NCI-H82 treated with DMSO at 0.1 percent for 48 hours (cell line): ENCODE data around the gene DNAH1.
"Not testable (repeated sequence)": the region's sequence is repeated elsewhere in the genome, so short reads cannot be mapped to it uniquely, and the experiment has no call there.

Experiments
- DNase-seq: peaks from one replicate; lab custom pipeline; 2025; ENCODE audit not compliant: unreplicated experiment; lab: John Stamatoyannopoulos, UW

The DNAH1 gene

DNA sequence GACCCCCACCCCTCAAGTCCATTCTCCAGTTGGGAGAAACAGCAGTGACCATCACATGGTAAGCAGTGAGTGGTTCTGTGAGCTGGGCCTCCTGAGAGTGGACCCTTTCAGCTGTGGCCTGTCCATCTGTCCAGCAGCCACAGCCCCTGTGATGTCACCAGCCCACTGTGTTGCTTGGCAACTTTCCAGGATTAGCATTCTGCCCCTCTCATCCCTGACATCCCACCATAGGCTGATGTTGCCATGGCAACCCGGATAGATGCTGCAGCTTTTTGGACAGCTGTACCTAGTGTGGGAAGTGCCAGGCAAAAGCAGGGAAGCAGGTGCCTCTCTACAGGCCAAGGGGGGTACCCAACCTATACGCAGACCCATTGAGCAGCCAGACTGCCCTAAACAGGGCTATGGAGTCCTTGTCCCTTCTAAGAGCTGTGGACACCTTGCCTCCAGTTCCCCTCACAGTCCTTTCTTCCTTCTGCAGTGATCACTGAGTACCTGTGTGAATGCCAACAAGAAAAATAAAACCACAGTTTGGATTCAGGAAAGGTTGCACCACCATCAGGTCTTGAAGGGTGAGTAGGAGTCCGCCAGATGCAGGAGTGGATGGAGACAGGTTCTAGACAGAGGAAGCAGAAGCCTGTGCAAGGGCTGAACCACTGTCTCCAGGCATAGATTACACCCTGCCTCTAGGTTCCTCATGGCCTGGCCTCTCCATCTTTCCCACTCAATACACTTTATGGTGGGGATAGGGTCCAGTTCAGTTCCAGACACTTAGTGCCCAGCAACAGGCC is at the start of gene DNAH1:
Gene DNAH1 (plus strand): TSS at position 343 of the 788 bp plus-strand sequence. CDS start 6,124 bp downstream, outside the sequence.
- no peak for DNase-seq

DNA sequence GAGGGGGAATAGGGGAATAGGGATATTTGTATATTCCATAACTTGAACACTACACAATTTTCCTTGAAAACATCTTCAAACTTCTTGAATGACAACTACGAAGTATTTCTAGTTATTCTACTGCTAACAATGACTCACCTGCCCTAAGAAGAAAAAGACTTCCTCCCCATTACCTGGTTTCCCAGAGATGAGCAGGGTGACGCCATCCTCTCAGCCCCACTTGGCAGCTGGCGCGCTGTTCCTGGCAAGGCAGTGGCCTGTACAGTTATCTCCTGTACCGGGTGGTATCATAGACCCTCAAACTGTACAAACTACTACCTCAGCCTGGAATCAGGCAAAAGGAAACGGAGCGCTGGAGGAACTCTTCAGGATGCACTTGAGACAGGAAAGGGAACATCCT is 48.1 kb upstream of the DNAH1 start:
- no peak for DNase-seq

DNA sequence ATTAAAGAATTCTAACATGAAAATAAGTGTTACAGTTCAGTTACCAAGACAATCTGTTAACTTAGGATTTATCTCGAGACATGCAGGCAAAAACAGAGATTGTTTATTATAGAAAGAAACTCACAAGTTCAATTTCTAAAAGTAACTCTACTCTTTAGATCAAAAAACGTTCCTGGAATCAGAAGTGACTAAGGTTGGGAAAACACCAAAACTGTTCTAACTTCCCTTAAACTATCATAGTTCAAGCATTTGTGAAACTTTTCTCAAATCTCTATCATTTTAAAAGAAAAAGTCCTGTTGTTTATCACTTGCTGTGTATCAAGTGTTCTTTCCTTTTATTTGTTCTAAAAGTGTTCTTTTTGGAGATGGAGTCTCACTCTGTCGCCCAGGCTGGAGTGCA is 46.3 kb upstream of the DNAH1 start:
- no peak for DNase-seq

DNA sequence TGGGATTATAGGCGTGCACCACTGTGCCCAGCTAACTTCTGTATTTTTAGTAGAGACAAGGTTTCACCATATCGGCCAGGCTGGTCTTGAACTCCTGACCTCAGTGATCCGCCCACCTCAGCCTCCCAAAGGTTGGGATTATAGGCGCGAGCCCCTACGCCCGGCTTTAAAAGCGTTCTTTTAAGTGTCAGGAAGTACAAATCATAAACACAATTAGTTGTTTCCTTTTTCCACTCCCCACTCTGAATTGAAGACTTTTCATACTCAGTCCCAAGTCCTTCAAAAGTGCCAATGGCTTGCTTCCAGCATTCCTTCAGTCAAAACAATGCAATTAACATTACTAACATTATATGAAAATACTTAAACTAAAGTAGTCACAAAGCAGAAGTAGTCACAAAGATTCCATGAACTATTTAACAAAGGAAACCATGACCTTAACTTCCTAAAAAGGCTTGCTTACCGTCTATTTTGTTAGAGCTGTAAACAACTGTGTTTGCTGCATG is 45.8 kb upstream of the DNAH1 start:
- no peak for DNase-seq

DNA sequence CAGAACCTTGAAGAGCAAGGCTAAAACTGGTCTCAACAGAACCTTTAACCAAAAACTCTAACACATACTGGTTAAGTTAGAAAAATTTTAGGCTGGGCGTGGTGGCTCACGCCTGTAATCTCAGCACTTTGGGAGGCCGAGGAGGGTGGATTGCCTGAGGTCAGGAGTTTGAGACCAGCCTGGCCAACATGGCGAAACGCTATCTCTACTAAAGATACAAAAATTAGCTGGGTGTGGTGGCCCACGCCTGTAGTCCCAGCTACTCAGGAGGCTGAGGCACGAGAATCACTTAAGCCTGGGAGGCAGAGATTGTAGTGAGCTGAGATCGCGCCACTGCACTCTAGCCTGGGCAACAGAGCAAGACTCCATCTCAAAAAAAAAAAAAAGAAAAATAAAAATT is 43.9 kb upstream of the DNAH1 start:
- DNase-seq, result not testable (repeated sequence)

DNA sequence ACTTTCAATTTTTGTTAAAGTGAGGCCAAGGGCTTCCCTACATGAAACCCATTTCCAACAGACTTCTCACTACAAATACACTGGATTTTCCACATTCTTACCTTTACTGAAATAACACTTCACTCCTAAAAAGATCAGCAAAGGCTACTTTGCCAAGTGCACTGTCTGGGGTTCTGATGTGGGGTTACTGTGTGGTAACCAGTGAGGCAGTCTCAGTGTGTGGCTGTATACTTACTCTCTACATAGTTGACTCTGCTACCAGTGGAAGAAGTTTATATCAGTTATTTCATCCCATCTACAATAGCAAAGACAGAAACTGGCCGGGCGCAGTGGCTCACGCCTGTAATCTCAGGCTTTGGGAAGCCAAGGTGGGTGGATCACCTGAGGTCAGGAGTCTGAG is 43.3 kb upstream of the DNAH1 start:
- DNase-seq, result no peak

DNA sequence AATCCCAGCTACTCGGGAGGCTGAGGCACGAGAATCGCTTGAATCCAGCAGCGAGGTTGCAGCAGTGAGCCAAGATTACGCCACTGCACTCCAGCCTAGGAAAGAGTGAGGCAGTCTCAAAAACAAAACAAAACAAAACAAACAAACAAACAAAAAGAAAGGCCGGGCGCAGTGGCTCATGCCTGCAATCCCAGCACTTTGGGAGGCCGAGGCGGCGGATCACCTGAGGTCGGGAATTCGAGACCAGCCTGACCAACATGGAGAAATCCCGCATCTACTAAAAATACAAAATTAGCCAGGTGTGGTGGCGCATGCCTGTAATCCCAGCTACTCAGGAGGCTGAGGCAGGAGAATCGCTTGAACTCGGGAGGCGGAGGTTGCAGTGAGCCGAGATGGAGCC is 41.3 kb upstream of the DNAH1 start:
- not testable (repeated sequence) for DNase-seq

DNA sequence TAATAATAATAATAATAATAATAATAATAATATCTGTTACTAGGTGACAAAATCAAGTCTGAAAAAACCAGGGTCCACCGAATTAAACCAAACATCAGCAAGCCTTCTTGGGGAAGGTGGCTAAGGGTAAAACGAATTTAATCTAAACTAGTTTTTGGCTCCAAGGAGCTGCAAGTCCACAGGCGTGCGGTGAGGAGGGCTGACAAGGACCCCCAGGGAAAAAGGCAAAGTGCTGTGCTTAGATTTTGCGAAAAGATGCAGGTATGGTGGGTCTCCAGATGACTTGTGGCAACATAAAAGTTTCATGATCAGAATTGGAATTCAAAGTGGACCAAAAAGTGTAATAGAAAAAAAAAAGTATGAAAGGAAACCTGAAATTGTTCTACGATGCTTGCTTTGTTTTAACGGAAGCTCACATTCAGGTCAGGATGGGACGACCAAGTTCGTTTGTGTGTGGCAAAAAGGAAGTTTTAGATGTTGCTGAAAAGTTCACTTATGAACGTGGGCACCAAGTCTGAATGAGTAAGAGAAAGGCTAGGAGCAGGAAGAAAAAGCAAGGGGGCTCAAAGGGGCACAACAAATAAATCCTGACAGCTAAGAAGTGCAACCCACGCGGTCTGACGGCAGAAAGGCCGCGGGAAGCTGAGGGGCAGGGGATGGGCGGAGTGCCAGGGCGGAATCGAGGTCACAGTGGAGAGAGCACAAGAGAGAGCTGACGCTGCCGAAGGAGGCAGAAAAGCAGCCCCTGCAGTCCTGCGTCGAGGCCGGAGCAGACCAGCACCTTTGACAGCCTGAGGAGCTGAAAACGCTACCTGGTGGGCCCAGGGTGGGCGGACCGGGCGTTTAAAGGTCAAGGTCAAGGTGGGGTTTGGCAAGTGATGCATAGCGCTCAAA is 38.8 kb upstream of the DNAH1 start:
- DNase-seq, result peak; percentile 9

DNA sequence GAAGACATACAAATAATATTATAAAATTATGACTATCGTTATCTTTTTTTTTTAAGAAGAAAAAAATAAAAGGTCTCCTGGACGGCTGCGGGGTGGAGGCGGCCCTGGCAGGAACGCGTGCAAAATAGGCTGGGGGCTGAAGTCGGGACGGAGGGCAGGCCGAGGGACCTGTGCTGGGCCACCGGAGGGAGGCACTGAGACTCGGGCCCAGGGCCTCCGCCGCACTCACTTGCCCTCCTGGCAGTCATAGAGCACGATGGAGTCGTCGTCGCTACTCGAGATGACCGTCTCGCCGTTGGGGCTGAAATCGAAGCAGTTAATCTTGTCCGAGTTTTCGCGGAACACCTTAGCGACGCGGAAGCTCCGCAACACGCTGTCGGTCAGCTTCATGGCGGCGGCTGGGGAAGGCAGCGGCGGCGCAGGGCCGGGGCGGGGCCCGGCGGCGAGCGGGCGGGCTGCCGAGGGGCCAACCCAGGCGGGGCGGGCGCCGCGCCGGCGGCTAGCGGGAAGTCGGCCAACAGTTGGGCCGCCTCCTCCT is 38.1 kb upstream of the DNAH1 start:
- no peak for DNase-seq

DNA sequence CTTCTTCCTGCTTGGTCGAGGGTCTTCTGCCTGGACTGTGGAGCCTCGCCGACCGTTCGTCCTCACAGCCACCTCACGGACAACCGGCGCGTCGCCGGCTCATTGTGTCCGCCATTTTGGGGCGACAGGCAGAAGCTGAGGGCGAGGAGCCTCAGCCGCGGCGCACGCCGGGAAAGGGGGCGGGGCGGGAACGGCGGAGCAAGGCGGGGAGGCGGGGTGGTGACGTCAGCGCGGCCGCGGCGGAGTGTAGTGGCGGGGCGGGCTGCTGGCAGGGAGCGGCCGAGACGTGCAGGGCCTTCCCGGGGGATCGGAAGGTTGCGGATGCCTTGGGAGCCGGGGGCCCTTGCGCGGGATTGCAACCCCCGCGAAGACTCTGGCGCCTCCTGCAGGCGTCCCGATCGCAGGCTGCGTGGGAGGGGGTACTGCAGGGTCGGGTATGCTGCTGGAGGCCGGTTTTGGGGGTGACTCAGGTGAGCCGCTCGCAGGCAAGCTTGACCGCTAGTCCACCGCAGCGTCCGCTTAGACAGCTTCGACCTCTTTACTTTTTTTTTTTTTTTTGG is 37.5 kb upstream of the DNAH1 start, which contains the start of gene WDR82:
Gene WDR82 (minus strand): TSS at position 140 of the 560 bp plus-strand sequence. CDS start 288 bp downstream, outside the sequence.
- peak; percentile 58 for DNase-seq

DNA sequence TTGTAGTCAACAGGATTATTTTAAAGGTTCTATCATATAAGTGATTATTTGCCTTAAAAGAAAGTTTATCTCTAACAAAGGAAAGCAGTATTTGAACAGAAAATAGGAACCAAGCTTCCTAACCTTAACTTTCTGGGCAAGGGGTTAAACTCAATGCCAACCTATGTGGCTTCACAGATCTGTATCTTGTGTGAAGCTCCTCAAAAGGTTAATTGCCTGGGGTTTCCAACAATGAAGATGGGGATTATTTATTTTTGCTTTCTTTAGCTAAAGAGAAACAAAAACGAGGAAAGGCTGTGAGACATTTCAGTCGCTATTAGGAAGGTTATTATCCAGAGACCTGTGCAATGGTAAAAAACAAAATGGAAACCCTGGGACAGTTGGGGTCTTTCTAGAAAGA is 36.5 kb upstream of the DNAH1 start:
- no peak for DNase-seq

DNA sequence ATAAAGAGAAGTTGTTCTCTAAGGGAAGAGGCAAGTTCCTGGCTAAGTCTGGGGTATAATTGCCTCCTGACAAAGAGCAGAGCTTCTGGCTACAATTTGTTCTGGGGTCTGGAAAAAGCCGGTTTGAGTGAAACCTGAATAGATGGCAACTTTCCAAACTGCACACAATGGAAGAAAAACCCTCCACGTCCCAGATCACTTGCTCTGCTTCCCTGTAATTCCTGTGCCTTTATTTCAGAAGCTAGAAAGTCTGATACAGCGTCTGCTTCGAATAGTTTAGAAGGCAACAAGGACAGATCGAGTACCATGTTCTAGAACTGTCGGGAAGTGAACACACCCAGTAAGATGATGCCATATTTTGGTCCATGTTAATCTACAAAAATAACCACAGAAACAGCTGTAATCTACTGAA is 36.1 kb upstream of the DNAH1 start:
- DNase-seq, result no peak

DNA sequence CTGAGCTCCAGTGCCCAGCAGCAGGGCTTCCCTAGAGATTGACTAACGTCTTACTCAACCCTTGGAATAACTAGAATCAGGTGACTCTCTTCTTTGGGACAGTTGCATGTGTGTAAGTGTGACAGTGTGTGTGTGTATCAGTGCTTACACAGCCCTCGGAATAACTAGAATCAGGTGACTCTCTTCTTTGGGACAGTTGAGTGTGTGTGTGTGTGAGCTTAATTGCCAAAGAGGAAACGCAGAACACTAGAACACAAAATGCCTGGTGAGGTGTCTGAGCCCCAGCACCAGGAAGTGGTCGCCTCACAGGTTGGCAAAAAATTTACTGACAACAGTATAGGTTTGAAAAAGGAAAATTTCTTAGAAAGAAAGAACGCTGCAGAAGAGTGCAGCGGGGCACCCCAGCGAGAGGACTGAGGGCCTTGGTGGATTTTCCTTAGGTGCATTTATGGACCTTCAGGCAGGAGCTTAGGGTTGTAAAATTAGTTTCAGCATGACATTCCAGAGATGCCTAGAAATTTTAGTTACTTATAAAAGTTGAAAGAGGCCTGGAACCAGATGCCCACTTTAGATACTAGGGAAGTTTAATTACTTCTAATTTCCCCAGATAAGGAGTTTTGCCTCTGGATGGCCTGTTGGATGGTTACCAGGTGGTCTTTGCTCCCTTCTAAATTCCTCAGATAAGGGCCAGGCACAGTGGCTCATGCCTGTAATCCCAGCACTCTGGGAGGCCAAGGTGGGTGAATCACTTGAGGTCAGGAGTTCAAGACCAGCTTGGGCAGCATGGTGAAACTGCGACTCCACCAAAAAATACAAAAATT is 33.9 kb upstream of the DNAH1 start:
- no peak for DNase-seq

DNA sequence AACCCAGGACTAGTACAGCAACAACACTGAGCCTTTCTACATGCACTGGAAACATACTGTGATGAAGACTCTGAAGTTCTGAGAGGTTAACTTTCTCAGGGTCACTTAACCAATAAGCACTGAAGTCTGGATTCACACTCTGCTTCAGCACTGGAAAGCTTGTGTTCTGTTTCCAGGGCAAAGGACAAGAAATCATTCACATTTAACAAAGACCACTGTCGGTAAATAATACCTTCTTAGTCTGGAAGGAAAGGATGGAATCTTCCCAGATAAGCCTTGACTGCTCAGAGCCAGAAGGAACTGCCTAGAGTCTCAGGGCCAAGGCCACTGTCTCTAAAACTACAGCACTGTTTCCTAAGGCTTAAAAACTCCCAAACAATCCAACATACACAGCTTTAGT is 32.8 kb upstream of the DNAH1 start:
- DNase-seq, result no peak

DNA sequence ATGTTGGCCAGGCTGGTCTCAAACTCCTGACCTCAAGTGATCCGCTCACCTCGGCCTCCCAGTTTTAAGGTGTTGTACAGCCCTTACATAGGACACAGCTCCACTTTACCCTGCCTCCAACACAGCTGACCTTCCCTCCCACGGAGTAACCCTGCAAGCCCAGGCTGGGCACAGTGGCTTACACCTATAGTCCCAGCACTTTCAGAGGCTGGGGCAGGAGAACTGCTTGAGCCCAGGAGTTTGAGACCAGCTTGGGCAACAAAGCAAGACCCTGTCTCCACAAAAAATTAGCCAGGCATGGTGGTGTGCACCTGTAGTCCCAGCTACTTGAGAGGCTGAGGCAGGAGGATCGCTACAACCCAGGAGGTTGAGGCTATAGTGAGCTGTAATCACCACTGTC is 32.1 kb upstream of the DNAH1 start:
- DNase-seq, result not testable (repeated sequence)

DNA sequence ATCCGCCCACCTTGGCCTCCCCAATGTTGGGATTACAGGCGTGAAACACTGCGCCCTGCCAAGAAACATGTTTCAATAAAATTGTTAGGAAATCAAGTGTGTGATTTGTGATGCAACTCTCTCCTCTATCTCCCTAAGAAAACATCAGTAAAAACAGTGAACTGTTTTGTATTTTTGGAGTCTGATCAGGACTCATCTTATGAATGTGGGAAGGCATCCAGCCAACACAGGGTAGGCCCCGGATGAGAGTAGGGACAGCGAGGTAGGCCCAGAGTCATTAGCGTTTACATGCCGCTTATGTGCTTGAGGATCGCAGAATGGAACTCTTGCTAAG is 29.4 kb upstream of the DNAH1 start:
- no peak for DNase-seq

DNA sequence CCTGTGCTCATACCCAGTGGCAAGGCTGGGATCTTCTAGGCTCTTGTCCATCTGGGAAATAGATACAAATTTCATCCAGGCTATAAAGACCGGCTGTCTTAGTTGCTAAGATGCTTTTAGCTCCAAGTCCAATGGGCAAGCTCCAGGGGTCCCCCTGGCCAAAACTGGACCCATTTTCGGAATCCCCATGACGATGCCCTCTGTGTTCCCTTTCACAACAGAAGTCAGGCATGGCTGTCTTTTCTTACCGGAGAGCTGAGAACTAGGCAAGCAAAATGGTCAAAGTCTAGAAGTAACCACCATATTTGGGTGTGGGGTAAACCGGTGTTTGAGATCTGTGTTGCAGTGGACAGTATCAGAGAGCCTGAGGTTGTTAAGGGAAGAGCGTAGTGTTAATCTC is 27.4 kb upstream of the DNAH1 start:
- no peak for DNase-seq

DNA sequence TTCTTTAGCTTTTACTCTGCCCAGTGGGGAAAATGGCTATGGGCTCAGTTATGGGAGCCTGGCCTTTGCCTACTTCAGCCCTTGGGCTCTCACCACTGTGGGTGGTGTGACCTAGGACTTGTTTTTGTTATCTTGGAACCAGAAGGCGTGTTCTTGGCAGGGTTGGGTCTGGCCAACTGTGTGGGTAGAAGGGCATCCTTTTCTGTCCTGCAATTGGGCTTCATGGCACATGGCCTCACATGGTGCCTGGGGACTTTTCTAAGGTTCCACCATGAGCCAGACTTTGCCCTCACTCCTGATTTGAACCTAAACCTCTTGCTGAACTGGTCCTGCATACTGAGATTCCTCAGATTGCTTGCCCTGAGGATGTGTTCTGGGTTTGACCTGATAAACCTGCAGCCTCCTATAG is 26.8 kb upstream of the DNAH1 start:
- DNase-seq, result no peak

DNA sequence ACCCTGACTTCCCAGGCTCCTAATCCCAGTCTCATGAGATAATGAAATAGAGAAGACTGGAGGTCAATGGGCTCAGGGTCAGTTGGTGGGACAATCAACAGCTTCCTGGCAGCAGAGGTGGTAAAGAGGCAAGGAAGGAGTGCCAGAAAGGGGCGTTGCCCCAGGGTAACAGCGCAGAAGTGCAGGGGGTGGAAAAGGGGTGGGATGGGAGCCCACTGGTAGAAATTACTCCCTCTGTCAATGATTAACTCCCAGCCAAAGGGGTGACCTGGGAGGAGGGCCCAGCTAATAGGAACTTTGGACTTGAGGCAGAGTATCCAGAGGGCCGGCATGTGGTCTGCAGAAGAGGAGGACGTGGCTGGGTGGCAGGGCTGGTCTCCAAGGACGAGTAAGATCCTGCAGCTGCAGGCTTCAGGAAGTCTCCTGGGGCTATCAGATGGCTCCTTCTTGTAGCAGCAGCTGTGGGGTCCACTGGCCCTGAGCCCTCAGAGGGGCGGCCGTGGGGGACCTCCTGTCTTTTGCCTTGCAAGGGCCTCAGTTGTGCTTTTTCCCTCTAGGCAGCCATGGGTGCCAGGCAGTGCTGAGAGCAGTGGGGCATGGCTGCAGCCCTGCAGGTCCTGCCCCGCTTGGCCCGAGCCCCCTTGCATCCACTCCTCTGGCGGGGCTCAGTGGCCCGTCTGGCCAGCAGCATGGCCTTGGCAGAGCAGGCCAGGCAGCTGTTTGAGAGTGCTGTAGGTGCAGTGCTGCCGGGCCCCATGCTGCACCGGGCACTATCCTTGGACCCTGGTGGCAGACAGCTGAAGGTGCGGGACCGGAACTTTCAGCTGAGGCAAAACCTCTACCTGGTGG is 26.1 kb upstream of the DNAH1 start:
- DNase-seq, result no peak
